HG02840 (cell line): ENCODE data around the gene CNN1.
A peak's percentile ranks its signal among the peaks of the same experiment; 100 is the strongest.

Experiments
- ATAC-seq: cut with Tn5 transposase; IDR thresholded peaks from one replicate; pipeline ENCODE4 v1.9.1; 2021; ENCODE audit warnings: mild to moderate bottlenecking, moderate library complexity, moderate number of reproducible peaks; ENCODE audit not compliant: unreplicated experiment, low FRiP score

CNN1 gene

GRCh38 chr19:11530432-11530831 is 8.2 kb upstream of the CNN1 start:
- ATAC-seq, result no peak

DNA sequence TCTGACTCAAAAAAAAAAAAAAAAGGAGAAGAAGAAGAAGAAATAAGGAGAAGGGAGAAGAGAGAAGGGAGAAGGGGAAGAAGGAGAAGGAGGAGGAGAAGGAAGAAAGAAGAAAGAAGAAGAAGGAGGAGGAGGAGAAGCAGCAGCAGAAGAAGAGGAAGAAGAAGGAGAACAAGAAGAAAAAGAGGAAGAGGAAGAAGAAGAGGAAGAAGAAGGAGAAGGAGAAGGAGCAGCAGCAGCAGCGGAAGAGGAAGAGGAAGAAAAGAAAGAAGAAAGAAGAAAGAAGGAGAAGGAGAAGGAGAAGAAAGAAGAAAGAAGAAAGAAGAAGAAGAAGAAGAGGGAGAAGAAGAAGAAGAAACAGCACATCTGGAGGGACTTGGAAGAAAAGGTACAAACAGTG is 4.1 kb upstream of the CNN1 start:
- ATAC-seq, result no peak

DNA sequence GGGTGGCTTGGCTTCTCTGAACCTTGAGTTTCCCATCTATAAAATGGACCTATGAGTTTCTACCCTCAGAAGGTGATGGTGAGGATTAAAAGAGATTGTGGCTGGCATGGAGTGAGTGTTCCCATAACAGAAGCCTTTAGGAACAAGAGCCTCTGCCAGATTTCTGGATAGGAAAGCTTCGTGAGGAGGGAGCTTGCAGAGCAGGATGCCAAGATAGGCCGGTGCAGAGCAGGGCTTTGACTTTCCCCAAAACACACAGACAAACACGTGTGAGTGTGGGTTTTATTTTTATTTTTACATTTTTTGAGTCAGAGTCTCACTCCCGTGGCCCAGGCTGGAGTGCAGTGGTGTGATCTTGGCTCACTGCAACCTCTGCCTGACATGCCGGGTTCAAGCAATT is 3.7 kb upstream of the CNN1 start:
- ATAC-seq, result no peak

DNA sequence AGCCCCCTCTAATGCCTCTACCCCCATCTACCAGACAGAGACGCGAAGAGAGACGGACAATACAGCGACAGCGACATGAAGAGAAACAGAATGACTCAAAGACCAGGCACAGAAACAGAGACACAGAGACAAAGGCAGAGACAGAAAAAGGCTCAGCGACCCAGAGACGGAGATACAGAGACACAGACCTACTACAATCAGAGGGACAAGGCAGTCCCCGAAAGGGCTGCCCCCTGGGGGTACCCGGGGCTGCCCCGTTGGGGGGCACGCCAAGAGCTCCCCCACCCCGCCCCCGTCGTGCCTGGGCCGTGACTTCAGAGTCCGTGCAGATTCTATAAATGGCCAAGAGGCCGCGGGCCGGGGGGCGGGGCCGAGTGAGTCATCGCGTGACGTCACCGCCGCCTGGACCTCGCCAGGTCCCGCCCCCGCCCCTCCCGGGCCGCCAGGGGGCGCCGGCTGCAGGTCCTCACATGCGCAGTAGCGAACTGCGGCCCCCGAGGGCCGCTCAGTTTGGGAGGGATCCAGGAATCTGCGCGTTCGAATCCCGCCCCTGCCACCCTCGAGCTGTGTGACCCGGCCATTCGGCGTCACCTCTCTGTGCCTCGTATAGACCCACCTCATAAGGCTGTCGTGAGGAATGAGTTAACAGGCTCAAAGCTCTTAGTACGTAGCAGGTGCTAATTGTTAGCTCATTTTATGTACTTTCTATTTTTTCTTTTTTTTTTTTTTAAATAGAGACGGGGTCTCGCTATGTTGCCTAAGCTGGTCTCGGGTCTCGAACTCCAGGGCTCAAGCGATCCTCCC is 2.7 kb upstream of the CNN1 start:
- no peak for ATAC-seq

DNA sequence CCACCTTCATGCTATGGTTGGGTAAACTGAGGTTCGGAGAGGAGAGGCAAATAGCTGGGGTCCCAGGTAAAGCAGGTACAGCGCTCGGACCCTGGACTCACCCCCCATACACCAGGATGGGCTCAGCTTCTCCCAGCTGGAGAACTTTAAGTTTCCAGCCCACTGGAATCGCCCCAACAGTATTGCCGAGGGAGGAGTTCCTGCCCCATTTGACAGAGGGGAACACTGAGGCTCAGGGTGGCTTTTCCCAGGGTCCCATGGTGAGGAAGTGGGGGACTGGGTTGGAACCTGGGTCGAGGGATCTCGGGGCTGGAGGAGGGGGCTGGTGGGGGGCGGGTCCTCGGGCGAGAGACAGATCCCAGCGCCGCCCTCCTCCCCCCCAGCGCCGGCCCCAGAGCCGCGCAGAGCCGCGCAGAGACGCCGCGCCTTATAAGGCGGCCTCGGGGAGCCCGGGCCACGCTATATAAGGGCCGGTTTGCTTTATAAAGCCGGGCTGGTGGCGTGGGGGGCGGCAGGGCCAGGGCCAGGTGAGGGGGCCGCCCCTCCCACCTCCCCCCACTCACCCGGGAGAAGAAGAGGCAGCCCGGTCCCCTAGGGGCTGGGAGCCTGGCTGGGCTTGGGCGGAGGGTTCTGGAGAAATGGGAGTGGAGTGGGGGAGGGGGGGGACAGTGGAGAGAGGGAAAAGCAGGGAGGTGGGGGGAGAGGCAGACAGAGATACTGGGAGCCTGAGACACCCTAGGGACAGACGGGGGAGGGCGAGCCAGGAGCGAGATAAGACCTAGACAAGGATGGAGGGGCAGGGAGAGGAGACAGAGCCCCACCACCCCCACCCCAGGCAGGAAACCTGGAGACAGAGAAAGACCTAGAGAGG is 1.1 kb downstream of the CNN1 start:
- ATAC-seq, result no peak

GRCh38 chr19:11540645-11541044 is 2.0 kb downstream of the CNN1 start:
- no peak for ATAC-seq

DNA sequence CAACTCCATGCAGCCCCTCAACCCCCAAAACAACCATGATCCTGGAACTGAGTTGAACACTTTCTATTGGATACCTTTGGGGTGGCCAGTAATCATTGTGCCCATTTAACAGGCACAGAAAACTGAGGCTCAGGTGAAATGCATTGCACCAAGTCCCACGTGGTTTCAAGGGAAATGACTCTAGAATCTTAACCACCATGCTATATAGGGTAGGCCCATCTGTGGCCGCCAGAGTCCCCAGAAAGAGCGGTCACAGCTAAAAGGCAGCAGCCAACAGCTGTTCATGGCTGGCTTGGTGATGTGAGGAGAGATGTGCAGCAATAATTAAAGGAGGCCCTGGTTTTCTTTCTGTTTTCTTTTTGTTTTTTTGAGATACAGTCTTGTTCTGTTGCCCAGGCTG is 2.6 kb downstream of the CNN1 start:
- ATAC-seq, result no peak

DNA sequence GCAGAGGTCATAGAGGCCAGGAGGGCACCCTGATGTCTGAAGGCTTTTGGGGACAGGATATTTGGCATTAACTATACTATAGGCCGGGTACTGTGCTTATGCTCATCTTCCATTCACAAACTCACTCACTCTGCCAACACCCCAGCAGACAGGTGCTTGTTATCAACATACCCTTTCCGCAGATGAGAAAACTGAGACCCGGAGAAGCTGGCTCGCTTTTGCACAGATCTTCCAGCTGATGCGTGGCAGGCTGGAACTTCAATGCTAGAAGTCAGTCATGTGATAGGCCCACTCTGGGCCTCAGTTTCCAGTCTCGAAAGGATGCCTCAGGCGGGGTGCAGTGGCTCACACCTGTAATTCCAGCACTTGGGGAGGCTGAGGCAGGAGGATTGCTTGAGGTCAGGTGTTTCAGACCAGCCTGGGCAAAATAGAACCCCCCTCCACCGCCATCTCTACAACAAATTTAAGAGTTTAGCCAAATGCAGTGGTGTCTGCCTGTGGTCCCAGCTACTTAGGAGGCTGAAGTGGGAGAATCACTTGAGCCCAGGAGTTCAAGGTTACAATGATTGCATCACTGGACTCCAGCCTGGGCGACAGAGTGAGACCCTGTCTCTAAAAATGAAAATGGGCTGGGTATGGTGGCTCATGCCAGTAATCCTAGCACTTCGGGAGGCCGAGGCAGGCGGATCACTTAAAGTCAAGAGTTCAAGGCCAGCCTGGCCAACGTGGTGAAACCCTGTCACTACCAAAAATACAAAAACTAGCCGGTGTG is 9.5 kb downstream of the CNN1 start:
- no peak for ATAC-seq

- no peak for ATAC-seq
Observed at GRCh38 chr19:11549386-11549953, 10.8 kb downstream of the CNN1 start.

DNA sequence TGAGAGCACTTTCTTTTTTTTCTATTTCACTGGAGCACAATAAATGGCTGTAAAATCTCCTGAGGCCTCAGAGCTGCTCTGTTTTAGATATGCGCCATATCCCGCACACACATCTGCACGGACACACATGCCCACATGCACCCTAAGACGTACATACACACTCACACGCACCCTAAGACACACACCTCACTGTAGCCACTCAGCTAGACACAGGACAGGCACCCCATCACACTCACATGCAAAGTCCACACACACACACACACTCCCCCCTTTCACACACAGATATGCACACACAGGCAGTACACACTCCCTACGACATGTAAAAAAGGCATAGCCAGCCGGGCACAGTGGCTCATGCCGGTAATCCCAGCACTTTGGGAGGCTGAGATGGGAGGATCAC is 11.6 kb downstream of the CNN1 start:
- no peak for ATAC-seq

GRCh38 chr19:11551603-11552235 is 13.1 kb downstream of the CNN1 start:
- ATAC-seq, result no peak

- no peak for ATAC-seq
Observed at GRCh38 chr19:11552666-11553372, 14.2 kb downstream of the CNN1 start.

DNA sequence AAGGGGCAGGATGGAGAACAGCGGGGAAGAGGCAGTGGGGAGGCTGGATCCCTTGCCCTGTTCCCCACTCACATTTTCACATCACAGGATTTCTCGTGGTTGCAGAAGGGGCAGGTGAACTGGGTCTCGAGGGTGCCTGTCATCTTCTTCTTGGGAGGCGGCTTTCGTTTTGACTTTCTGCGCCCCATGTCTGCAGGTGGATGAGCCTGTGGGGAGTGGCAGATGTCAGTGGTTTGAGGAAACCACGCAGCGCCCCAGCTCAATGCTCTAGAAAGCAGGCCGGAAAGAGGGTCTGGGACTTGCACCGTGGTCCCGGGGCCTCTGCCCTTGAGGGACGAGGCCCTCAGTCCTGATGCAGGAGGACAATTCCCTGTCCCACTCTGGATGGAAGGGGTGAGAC is 15.5 kb downstream of the CNN1 start:
- ATAC-seq, result no peak

- ATAC-seq, result no peak
Observed at GRCh38 chr19:11555246-11555645, 16.6 kb downstream of the CNN1 start.

- ATAC-seq, result no peak
Observed at GRCh38 chr19:11556634-11557420, 18.2 kb downstream of the CNN1 start.

- ATAC-seq, result peak; percentile 84
Observed at GRCh38 chr19:11558881-11559828, 20.5 kb downstream of the CNN1 start, which contains the start of gene ELOF1. Gene ELOF1, minus strand, starts transcription at chr19:11559230. Its CDS starts 4,883 bp downstream, at chr19:11554347.

GRCh38 chr19:11560404-11561051 is 21.9 kb downstream of the CNN1 start:
- ATAC-seq, result no peak
